ENCODE data around the gene WNK1. TPM values are rescaled to one million over a fixed set of nuclear protein-coding genes. Genes with fewer than 3 reads are reported as not detected.
"Not testable (repeated sequence)": the region's sequence is repeated elsewhere in the genome, so short reads cannot be mapped to it uniquely, and the experiment has no call there.

WNK1 gene
- total RNA-seq, 2 experiments from 2014 or later, result 112 to 134 TPM

DNA sequence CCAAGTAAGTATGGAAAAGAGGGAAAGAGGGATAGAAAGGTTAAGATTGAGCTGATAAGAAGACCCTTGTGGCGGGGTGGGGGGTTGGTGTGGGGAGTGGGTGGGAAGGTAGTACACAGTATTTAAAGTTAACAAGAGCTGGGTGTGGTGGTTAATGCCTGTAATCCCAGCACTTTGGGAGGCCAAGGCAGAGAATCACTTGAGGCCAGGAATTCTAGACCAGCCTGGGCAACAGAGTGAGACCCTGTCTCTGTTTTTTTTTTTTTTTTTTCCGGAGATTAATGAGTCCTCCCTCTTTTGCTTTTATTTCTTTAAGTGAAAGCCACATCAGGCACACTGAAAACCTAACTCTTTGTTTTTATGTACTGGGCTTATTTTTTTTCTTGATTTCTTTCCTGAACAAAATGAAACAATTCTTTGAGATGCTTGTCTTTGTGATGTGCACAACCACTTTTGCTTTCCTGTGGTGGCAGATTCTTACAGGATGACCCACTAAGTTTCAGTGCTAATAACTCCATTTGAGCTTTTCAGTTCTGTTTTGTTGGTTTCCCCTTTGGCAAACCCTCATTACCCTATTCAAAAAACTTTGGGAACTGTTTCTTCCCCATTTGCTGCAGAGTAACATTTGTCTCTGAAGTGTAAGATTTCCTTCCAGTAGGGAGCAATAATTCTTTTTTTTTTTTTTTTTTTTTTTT is 54.8 kb downstream of the WNK1 start:
- intact Hi-C loops (cut with micrococcal nuclease), result no loop called here
- Mint-ChIP-seq H3K36me3 (ENCODE audit: low read depth) (no peaks in the 10 kb centered on the region), H3K4me1 (ENCODE audit: low read depth) (peaks cover 73% of the 10 kb centered on the region), H3K27me3 (ENCODE audit: low read depth) (no peaks in the 10 kb centered on the region), H3K27ac (peak overlapping the region; percentile 61), H3K9me3 (no peaks in the 10 kb centered on the region), H3K4me3 (no peak overlapping the region)
- no peak for DNase-seq
- CTCF ChIA-PET, result interaction anchor here (0.6 to 1.1 kb wide), 3 partner anchors 30 to 99 kb away, joined by 3 read pairs; no protein-coding TSS in a partner anchor

DNA sequence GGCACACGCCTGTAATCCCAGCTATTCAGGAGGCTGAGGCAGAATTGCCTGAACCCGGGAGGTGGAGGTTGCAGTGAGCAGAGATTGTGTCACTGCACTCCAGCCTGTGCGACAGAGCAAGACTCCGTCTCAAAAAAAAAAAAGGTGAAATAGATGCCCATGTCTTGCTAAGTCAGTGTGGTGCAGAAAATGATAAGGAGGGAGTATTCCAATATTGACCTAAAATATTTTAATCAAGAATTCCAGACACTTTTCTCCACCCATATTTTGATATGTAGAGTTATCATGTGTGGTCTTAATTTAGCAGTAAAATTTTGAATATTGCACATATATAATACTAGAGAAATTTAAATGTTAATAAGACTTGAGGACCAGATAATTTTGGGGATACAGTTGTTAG is 57.7 kb downstream of the WNK1 start:
- intact Hi-C loops (cut with micrococcal nuclease), result loop anchor here (2.0 to 5.0 kb wide), 4 partner anchors 15 to 141 kb away; no protein-coding TSS in a partner anchor
- Mint-ChIP-seq H3K9me3 (no peaks in the 10 kb centered on the region), H3K4me3 (no peak overlapping the region), H3K36me3 (ENCODE audit: low read depth) (peaks cover 6% of the 10 kb centered on the region), H3K4me1 (ENCODE audit: low read depth) (peaks cover 69% of the 10 kb centered on the region), H3K27me3 (ENCODE audit: low read depth) (no peaks in the 10 kb centered on the region), H3K27ac (no peak overlapping the region)
- DNase-seq, result no peak
- CTCF ChIA-PET, result interaction anchor here (0.6 to 1.5 kb wide), 5 partner anchors 9 to 469 kb away, joined by 3 to 4 read pairs (median 3); no protein-coding TSS in a partner anchor

DNA sequence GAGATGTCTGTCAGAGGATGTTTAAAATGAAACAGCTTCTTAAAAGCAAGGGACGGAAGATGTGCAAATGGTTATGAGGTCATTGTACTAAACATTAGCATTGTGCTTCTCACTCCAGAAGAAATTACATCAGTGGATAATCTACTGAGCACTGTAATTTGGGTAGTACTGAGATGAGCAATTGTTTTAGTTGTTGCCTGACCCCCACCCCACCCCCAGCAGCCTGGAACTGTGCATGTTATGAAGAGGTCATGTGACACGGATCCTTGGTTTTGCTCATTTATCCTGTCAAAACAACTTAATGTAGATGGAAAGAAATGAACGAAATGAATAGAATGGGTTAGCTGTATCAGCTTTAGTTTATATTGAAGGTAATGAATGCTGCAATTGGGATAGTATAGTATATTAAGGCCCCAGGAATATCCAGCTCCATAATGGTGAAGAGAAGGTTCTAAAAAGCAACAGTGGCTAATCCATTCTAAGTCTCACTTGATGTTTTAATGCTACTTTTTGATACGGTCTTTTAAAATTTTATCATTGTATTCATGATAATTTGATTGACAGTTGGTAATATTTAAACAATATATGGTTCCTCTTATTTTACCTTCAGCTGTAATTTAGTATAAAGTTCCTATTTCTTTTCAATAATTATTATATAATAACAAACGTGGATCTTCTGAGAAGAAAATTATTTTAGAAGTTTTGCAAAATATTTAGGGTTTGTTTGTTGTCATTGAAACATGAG is 58.5 kb downstream of the WNK1 start:
- Mint-ChIP-seq H3K36me3 (ENCODE audit: low read depth) (peaks cover 6% of the 10 kb centered on the region), H3K4me3 (no peak overlapping the region), H3K4me1 (ENCODE audit: low read depth) (peaks cover 64% of the 10 kb centered on the region), H3K9me3 (no peaks in the 10 kb centered on the region), H3K27ac (peak overlapping the region; percentile 54), H3K27me3 (ENCODE audit: low read depth) (no peaks in the 10 kb centered on the region)
- peak; percentile 77 for DNase-seq
- CTCF ChIA-PET, result interaction anchor here (1.0 to 1.8 kb wide), 9 partner anchors 9 to 236 kb away, joined by 3 to 12 read pairs (median 4); no protein-coding TSS in a partner anchor
- intact Hi-C loops (cut with micrococcal nuclease), result loop anchor here (2.0 to 5.0 kb wide), 4 partner anchors 16 to 142 kb away; no protein-coding TSS in a partner anchor

DNA sequence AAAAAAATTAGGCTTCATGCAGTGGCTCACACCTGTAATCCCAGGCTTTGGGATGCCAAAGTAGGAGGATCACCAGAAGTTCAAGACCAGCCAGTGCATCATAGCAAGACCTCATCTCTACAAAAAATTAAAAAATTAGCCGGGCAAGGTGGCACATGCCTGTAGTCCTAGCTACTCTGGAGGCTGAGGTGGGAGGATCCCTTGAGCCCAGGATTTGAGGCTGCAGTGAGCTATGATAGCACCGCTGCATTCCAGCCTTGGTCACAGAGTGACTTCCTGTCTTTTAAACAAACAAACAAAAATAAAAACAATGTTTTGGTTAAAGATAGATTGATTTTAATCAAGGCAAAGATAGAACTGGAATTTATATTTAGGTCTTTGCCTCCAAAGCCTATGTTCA is 60.6 kb downstream of the WNK1 start:
- H3K27me3 Mint-ChIP-seq (ENCODE audit: low read depth), result no peaks in the 10 kb centered on the region
- no peak overlapping the region for H3K4me3 Mint-ChIP-seq
- H3K9me3 Mint-ChIP-seq, result no peaks in the 10 kb centered on the region
- intact Hi-C loops (cut with micrococcal nuclease), result loop anchor here (5.0 kb wide), 1 partner anchor 126 kb away; no protein-coding TSS in a partner anchor
- peaks cover 50% of the 10 kb centered on the region for H3K4me1 Mint-ChIP-seq (ENCODE audit: low read depth)
- H3K36me3 Mint-ChIP-seq (ENCODE audit: low read depth), result peaks cover 13% of the 10 kb centered on the region
- CTCF ChIA-PET, result interaction anchor here (1.1 to 6.1 kb wide), 5 partner anchors 14 to 242 kb away, joined by 4 to 76 read pairs (median 50); partner anchors contain the start of gene WNK1
- H3K27ac Mint-ChIP-seq, result no peak overlapping the region
- no peak for DNase-seq

DNA sequence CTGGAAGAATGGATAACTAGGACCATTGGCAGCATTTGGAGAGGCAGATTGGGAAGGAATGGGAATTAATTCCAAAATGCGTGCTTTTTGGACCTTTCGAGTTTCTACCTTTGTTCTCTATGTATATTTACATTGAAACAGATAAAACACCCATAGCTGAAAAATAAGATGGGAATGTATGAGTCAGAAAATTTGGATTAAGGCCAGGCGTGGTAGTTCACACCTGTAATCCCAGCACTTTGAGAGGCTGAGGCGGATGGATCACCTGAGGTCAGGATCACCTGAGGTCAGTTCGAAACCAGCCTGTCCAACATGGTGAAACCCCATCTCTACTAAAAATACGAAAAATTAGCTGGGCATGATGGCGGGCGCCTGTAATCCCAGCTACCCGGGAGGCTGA is 65.1 kb downstream of the WNK1 start:
- H3K4me3 Mint-ChIP-seq; H3K9me3 Mint-ChIP-seq; DNase-seq; H3K27me3 Mint-ChIP-seq (ENCODE audit: low read depth); H3K27ac Mint-ChIP-seq: not testable (repeated sequence)
- Mint-ChIP-seq H3K36me3 (ENCODE audit: low read depth) (peaks cover 13% of the 10 kb centered on the region), H3K4me1 (ENCODE audit: low read depth) (peaks cover 42% of the 10 kb centered on the region)
- CTCF ChIA-PET, result interaction anchor here (0.7 to 6.1 kb wide), 20 partner anchors 16 to 766 kb away, joined by 3 to 76 read pairs (median 4); partner anchors contain the start of genes RAD52 and WNK1
- intact Hi-C loops (cut with micrococcal nuclease), result loop anchor here (2.0 to 5.0 kb wide), 3 partner anchors 31 to 765 kb away; no protein-coding TSS in a partner anchor

DNA sequence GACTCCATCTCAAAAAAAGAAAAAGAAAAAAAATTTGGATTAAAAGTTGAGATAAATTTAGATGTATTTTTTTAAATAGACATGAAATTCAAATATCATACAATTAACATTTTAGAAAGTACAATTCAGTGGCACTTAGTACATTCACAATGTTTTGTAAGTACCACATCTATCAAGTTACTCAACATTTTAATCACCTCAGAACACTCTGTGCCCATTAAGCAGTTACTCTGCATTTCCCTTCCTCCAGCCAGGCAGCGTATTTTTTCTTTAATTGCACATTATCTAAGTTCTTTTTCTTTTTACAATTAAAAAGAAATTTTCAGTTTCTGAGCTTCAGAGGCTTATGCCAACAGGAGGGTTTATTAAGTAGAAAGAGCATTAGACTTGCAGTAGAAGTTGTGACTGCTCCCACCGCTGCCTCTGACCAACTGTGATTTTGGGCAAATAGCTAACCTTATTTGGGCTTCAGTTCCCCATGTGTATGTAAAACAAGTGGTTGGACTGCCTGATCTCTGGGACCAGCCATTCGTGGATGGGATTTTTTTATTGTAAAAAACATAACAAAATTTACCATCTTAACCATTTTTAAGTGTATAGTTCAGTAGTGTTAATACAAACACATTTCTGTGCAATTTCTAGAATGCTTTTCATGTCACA is 65.7 kb downstream of the WNK1 start:
- DNase-seq, result no peak
- Mint-ChIP-seq H3K4me3 (no peak overlapping the region), H3K36me3 (ENCODE audit: low read depth) (peaks cover 15% of the 10 kb centered on the region), H3K27ac (no peak overlapping the region), H3K27me3 (ENCODE audit: low read depth) (no peaks in the 10 kb centered on the region), H3K4me1 (ENCODE audit: low read depth) (peaks cover 42% of the 10 kb centered on the region), H3K9me3 (peaks cover 3% of the 10 kb centered on the region)
- CTCF ChIA-PET, result interaction anchor here (0.8 to 6.1 kb wide), 9 partner anchors 42 to 765 kb away, joined by 3 to 76 read pairs (median 4); partner anchors contain the start of genes RAD52 and WNK1
- intact Hi-C loops (cut with micrococcal nuclease), result loop anchor here (2.0 to 5.0 kb wide), 3 partner anchors 31 to 764 kb away; no protein-coding TSS in a partner anchor

DNA sequence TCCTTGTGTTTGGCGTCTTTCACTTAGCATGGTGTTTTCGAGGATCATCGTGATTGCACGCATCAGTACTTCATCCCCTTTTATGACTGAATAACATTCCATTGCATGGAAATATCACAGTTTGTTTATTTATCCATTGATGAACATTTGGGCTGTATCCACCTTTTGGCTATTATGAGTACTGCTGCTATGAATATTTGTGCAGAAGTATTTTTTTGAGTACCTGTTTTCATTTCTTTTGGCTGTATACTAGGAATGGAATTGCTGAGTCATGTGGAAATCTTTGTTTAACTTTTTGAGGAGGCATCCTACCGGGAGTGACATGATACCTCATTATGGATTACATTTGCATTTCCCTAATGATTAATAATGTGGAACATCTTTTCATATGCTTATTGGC is 66.4 kb downstream of the WNK1 start:
- peaks cover 42% of the 10 kb centered on the region for H3K4me1 Mint-ChIP-seq (ENCODE audit: low read depth)
- DNase-seq, result no peak

DNA sequence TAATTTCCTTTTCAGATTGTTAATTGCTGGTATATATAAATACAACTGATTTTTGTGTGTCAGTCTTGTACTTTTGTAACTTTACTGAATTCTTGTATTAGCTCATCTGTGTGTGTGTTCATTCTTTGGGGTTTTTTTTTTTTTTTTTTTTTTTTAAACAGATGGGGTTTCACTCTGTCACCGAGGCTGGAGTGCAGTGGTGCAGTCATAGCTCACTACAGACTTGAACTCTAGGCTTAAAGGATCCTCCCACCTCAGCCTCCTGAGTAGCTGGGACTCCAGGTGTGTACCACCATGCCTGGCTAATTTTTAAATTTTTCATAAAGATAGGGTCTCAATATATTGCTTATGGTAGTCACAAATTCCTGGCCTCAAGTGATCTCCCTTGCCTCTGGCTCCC is 68.0 kb downstream of the WNK1 start:
- Mint-ChIP-seq H3K4me3 (no peak overlapping the region), H3K27ac (no peak overlapping the region), H3K27me3 (ENCODE audit: low read depth) (no peaks in the 10 kb centered on the region), H3K36me3 (ENCODE audit: low read depth) (peaks cover 12% of the 10 kb centered on the region), H3K4me1 (ENCODE audit: low read depth) (peaks cover 40% of the 10 kb centered on the region), H3K9me3 (peaks cover 6% of the 10 kb centered on the region)
- CTCF ChIA-PET, result interaction anchor here (0.6 to 1.3 kb wide), 3 partner anchors 25 to 272 kb away, joined by 3 to 5 read pairs (median 3); no protein-coding TSS in a partner anchor
- DNase-seq, result peak; percentile 27
- intact Hi-C loops (cut with micrococcal nuclease), result no loop called here

More for the DNA sequence above, 66.4 kb downstream of the WNK1 start:
- CTCF ChIA-PET, result interaction anchor here (1.2 to 3.1 kb wide), 3 partner anchors 131 to 274 kb away, joined by 3 to 17 read pairs (median 3); partner anchors contain the start of gene RAD52
- peaks cover 14% of the 10 kb centered on the region for H3K36me3 Mint-ChIP-seq (ENCODE audit: low read depth)
- intact Hi-C loops (cut with micrococcal nuclease), result loop anchor here (5.0 kb wide), 2 partner anchors 274 to 764 kb away; no protein-coding TSS in a partner anchor
- H3K27ac Mint-ChIP-seq, result no peak overlapping the region
- peaks cover 6% of the 10 kb centered on the region for H3K9me3 Mint-ChIP-seq
- H3K4me3 Mint-ChIP-seq, result no peak overlapping the region
- no peaks in the 10 kb centered on the region for H3K27me3 Mint-ChIP-seq (ENCODE audit: low read depth)

DNA sequence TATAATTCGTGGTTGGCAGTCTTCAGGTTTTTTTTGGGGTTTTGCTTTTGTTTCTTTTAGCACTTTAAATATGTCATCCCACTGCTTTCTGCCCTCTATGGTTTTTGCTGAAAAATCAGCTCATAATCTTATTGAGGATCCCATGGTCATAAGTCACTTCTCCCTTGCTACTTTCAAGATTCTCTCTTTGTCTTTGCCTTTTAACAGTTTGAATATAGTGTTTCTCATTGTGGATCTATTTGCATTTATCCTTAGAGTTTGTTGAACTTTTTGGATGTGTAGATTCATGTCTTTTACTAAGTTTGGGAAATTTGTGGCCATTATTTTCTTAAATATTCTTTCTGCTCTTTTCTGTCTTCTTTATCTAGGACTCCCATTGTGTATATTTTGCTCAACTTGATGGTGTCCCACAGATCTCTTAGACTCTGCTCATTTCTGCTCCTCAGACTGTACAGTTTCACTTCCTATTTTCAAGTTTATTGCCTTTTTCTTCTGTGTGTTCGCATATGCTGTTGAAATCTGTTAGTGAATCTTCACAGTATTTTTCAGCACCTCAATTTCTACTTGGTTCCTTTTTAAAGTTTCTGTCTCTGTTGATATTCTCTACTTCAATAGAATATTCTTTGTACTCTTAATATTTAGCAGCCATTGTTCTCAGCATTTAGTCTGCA is 70.8 kb downstream of the WNK1 start:
- no peak for DNase-seq
- Mint-ChIP-seq H3K36me3 (ENCODE audit: low read depth) (peaks cover 6% of the 10 kb centered on the region), H3K27ac (no peak overlapping the region), H3K4me1 (ENCODE audit: low read depth) (peaks cover 36% of the 10 kb centered on the region), H3K9me3 (peaks cover 6% of the 10 kb centered on the region), H3K4me3 (no peak overlapping the region), H3K27me3 (ENCODE audit: low read depth) (no peaks in the 10 kb centered on the region)
- CTCF ChIA-PET, result interaction anchor here (0.5 to 1.0 kb wide), 4 partner anchors 8 to 270 kb away, joined by 3 read pairs; partner anchors contain the start of gene RAD52
- intact Hi-C loops (cut with micrococcal nuclease), result no loop called here

DNA sequence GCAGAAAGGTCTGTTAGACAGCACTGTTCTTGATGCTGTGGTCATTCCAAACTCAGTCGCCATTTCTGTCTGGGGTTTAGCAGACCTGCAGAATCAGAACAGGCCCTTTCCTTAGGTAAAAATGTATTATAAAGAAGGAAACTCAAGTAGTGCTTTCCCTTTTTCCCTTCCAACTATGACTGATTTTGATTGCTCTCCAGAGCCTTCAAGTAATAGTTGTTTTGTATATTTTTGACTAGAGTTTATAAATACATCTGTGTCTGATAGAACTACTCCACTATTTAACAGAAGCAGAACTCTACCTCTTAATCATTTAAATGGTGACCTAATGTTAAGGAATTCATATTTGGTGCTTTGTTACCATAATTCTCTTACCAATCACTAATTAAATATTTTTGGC is 74.0 kb downstream of the WNK1 start:
- Mint-ChIP-seq H3K4me3 (no peak overlapping the region), H3K4me1 (ENCODE audit: low read depth) (peaks cover 15% of the 10 kb centered on the region), H3K27ac (no peak overlapping the region), H3K9me3 (peaks cover 6% of the 10 kb centered on the region), H3K27me3 (ENCODE audit: low read depth) (no peaks in the 10 kb centered on the region), H3K36me3 (ENCODE audit: low read depth) (peaks cover 26% of the 10 kb centered on the region)
- CTCF ChIA-PET, result no interaction called here
- intact Hi-C loops (cut with micrococcal nuclease), result no loop called here
- DNase-seq, result no peak

DNA sequence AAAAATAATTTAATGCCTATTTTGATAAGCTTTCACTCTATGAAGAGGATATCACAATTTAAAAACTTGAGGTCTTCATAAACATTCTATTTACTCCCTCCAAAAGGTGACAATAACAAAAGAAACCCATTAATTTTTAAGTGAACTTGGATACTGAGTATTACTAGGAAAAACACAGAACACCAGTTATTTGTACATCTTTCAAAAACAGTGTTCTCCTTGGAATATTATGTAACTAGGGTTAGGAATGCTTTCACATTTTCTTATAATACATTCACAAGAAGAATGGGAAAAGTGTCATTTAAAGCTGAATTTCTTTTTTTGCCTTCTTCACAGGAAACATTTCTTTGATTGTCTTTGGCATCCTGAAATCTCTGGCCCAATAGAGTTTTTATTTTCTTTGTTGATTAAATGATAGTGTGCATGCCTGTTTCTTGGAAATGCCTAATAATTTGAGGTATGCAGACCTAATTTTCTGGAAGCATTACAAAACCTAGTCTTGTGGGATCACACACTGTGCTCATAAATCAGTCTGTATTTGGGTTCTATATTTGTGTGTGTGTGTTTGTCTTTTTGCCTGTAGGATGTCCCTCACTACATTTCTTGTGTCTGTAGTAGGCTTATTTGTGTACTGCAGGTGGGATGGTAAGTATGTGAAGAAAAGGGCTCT is 76.5 kb downstream of the WNK1 start:
- no peak overlapping the region for H3K27ac Mint-ChIP-seq
- H3K36me3 Mint-ChIP-seq (ENCODE audit: low read depth), result peaks cover 25% of the 10 kb centered on the region
- no peaks in the 10 kb centered on the region for H3K27me3 Mint-ChIP-seq (ENCODE audit: low read depth)

More for the DNA sequence above, 76.5 kb downstream of the WNK1 start:
- CTCF ChIA-PET, result interaction anchor here (0.6 kb wide), 1 partner anchor 248 kb away, joined by 3 read pairs; no protein-coding TSS in a partner anchor
- H3K4me1 Mint-ChIP-seq (ENCODE audit: low read depth), result peaks cover 4% of the 10 kb centered on the region
- H3K4me3 Mint-ChIP-seq, result no peak overlapping the region
- intact Hi-C loops (cut with micrococcal nuclease), result no loop called here
- no peaks in the 10 kb centered on the region for H3K9me3 Mint-ChIP-seq
- no peak for DNase-seq
